Spleen (tissue), 7 donors: Measurements from ENCODE around the gene KRTAP25-1.

ENCODE experiments used
- CTCF ChIP-seq, 11 experiments: fragments of 200-600 bp in 7 of 11; fragments of 450-650 bp in 4 of 11; sonication (generic) in 4 of 11; IDR thresholded peaks in 8 of 11; conservative IDR thresholded peaks in 3 of 11; 1 replicate in 7 of 11; 2 replicates in 4 of 11; pipeline versions ENCODE4 v1.4.0 to v1.8.0; 2016 to 2021; ENCODE audit warnings: antibody characterized with exemption in 11 of 11, inconsistent platforms in 4 of 11, mild to moderate bottlenecking in 1 of 11
- POLR2A ChIP-seq, 3 donors: fragments of 450-650 bp; IDR thresholded peaks; one replicate each; pipeline ENCODE4 v1.5.1; 2017; ENCODE audit warnings: antibody characterized with exemption in 3 of 3, mild to moderate bottlenecking in 1 of 3
- POLR2AphosphoS5 ChIP-seq, 3 donors: sonication (generic); formaldehyde crosslinking; IDR thresholded peaks; one replicate each; pipeline ENCODE4 v1.5.1; 2017; ENCODE audit warnings: antibody characterized with exemption in 3 of 3
- donor health status: DM: no; HTN: no; CAD: no; lungs with moderate emphysema.
- donor health status: DM: no; HTN: no; CAD: no.
- donor health status: DM: no; HTN: no; CAD: no.

- no peak for TF ChIP-seq CTCF (IDR thresholded peaks at IDR 0.05 in 8 of 11, conservative IDR thresholded peaks at IDR 0.05 in 3 of 11)
- TF ChIP-seq POLR2A (IDR thresholded peaks at IDR 0.05): no peak
- no peak for TF ChIP-seq POLR2AphosphoS5 (IDR thresholded peaks at IDR 0.05)
These were observed 15.8 kb upstream of the KRTAP25-1 start for GRCh38 chr21:30305136-30305535.
